Left forelimb (tissue), 1 donor: ENCODE data around the gene FMOD.
"Not testable (repeated sequence)": the region's sequence is repeated elsewhere in the genome, so short reads cannot be mapped to it uniquely, and the experiment has no call there.

Experiments used
- DNase-seq: peaks from one replicate; pipeline ENCODE4 v3.0.0-alpha.2; 2018; ENCODE audit warnings: low spot score

Gene FMOD

GRCh38 chr1:203325418-203326091 lies 25.4 kb downstream of the FMOD start:
- DNase-seq = peak; percentile 76

- DNase-seq = no peak
Measured at GRCh38 chr1:203325026-203325417, 25.9 kb downstream of the FMOD start.

- no peak for DNase-seq
Measured at GRCh38 chr1:203324105-203325025, 26.6 kb downstream of the FMOD start.

GRCh38 chr1:203323587-203323986 lies 27.3 kb downstream of the FMOD start:
- DNase-seq = no peak

- no peak for DNase-seq
Measured at GRCh38 chr1:203322500-203323179, 28.3 kb downstream of the FMOD start.

GRCh38 chr1:203321273-203322052 lies 29.5 kb downstream of the FMOD start:
- DNase-seq = no peak

GRCh38 chr1:203320591-203321272 lies 30.2 kb downstream of the FMOD start:
- no peak for DNase-seq

- DNase-seq = no peak
Measured at GRCh38 chr1:203318229-203318517, 32.7 kb downstream of the FMOD start.

GRCh38 chr1:203317429-203318228 lies 33.3 kb downstream of the FMOD start:
- DNase-seq = no peak

GRCh38 chr1:203316626-203317093 lies 34.3 kb downstream of the FMOD start:
- no peak for DNase-seq

GRCh38 chr1:203314025-203314759 lies 36.7 kb downstream of the FMOD start:
- DNase-seq = not testable (repeated sequence)

- no peak for DNase-seq
Measured at GRCh38 chr1:203311368-203312301, 39.3 kb downstream of the FMOD start.

GRCh38 chr1:203308923-203309331 lies 42.0 kb downstream of the FMOD start:
- DNase-seq = no peak

- no peak for DNase-seq
Measured at GRCh38 chr1:203308328-203308922, 42.5 kb downstream of the FMOD start.

- DNase-seq = no peak
Measured at GRCh38 chr1:203307641-203308126, 43.2 kb downstream of the FMOD start.

GRCh38 chr1:203306965-203307541 lies 43.9 kb downstream of the FMOD start:
- no peak for DNase-seq

GRCh38 chr1:203306089-203306964 lies 44.6 kb downstream of the FMOD start:
- peak; percentile 81 for DNase-seq
